Lung (tissue), 12 donors: Measurements from ENCODE around the gene CBX5. TPM values are rescaled to one million over a fixed set of nuclear protein-coding genes. Genes with fewer than 3 reads are reported as not detected.

Experiments
- ATAC-seq: fragments of 200-7000 bp; cut with Tn5 transposase; one replicate; pipeline ENCODE4 v1.9.1; 2020; ENCODE audit warnings: moderate number of reproducible peaks; ENCODE audit not compliant: insufficient read depth, low FRiP score
- DNase-seq, 3 donors: peaks; one replicate each; pipeline ENCODE4 v3.0.0-alpha.2; 2013 to 2017
- H3K27ac ChIP-seq, 2 donors: one replicate each; pipeline ENCODE4 v1.5.1; 2013; ENCODE audit warnings: mild to moderate bottlenecking in 2 of 2, moderate library complexity in 2 of 2, control low read depth in 1 of 2, inconsistent platforms in 1 of 2, low read depth in 1 of 2, low read length in 1 of 2
- H3K27me3 ChIP-seq, 3 donors: one replicate each; pipeline ENCODE4 v1.5.1; 2013; ENCODE audit warnings: low read length in 2 of 3; ENCODE audit not compliant: control insufficient read depth in 3 of 3, insufficient read depth in 3 of 3
- H3K36me3 ChIP-seq, 4 donors: one replicate each; pipeline ENCODE4 v1.5.1; 2013; ENCODE audit warnings: low read length in 4 of 4, mild to moderate bottlenecking in 1 of 4, moderate library complexity in 1 of 4; ENCODE audit not compliant: control insufficient read depth in 4 of 4, insufficient read depth in 4 of 4
- H3K4me1 ChIP-seq, 5 donors: one replicate each; pipeline ENCODE4 v1.5.1; 2013; ENCODE audit warnings: low read length in 5 of 5, mild to moderate bottlenecking in 2 of 5, moderate library complexity in 1 of 5; ENCODE audit not compliant: control insufficient read depth in 5 of 5, insufficient read depth in 5 of 5
- H3K4me3 ChIP-seq: one replicate; pipeline ENCODE4 v1.5.1; 2013; ENCODE audit warnings: mild to moderate bottlenecking, control low read depth, moderate library complexity
- H3K9ac ChIP-seq, 2 donors: one replicate each; pipeline ENCODE4 v1.5.1; 2013; ENCODE audit warnings: low read length in 2 of 2, control low read depth in 1 of 2; ENCODE audit not compliant: insufficient read depth in 1 of 2
- H3K9me3 ChIP-seq, 4 donors: one replicate each; pipeline ENCODE4 v1.5.1; 2013; ENCODE audit warnings: low read length in 3 of 4, mild to moderate bottlenecking in 1 of 4, moderate library complexity in 1 of 4; ENCODE audit not compliant: control insufficient read depth in 4 of 4, insufficient read depth in 3 of 4
- CTCF ChIP-seq: IDR thresholded peaks from 2 replicates; pipeline ENCODE4 v1.5.1; 2012; ENCODE audit warnings: mild to moderate bottlenecking; ENCODE audit errors: control extremely low read depth, extremely low read depth
- WGBS, 2 donors: extraction: QIAGEN DNeasy Blood & Tissue Kit; methylation state at CpG; one replicate each; pipeline ENCODE4 v1.1.7; 2013; 5-methylcytosine and 5-hydroxymethylcytosine counted together
- polyA plus RNA-seq, 2 donors: library from polyadenylated mRNA; stranded (reverse); fragments of 200-250 nt; gene quantifications; one replicate each; pipeline ENCODE4 v1.2.1, GENCODE V29; 2013
- total RNA-seq, 2 donors: library from RNA; depleted of rRNA in 1 of 2; stranded (reverse); fragments of >200 nt in 1 of 2; gene quantifications; one replicate each; pipeline ENCODE4 v1.2.1, GENCODE V29; 2014 to 2021
- donor health status: control.
- donor health status: control.
- donor health status: Bipolar disorder and iron deficiency.
- donor health status: healthy.
- donor health status: DM: yes; HTN: yes; CAD: no.

CBX5 gene
- total and polyA plus RNA-seq, 4 donors = 8.3 to 78.3 (median 30.3) TPM

GRCh38 chr12:54249489-54249888 lies 30.4 kb downstream of the CBX5 start:
- peaks cover 5 to 20% (median 16%) of the 10 kb centered on the region in 4 donors for H3K36me3 ChIP-seq

GRCh38 chr12:54246011-54246641 lies 33.8 kb downstream of the CBX5 start:
- Histone ChIP-seq H3K9ac (no peak overlapping the region), H3K36me3 (peaks cover 17 to 30% (median 20%) of the 10 kb centered on the region in 4 donors), H3K4me3 (no peak overlapping the region), H3K9me3 (no peaks in the 10 kb centered on the region), H3K27me3 (no peaks in the 10 kb centered on the region), H3K4me1 (peaks cover 0 to 12% (median 4%) of the 10 kb centered on the region in 5 donors), H3K27ac (peak overlapping the region in 1 of 2 donors; percentile 74)
- TF ChIP-seq CTCF = no peak
- ATAC-seq (no peak), DNase-seq (peak in 1 of 3 donors; percentile 20)
- 90 to 92% methylated on average over 6 of the region's 6 CpGs for WGBS, 2 donors

More at GRCh38 chr12:54249489-54249888, 30.4 kb downstream of the CBX5 start:
- no peaks in the 10 kb centered on the region for H3K9me3 ChIP-seq
- TF ChIP-seq CTCF = no peak
- no peaks in the 10 kb centered on the region for H3K27me3 ChIP-seq
- H3K27ac ChIP-seq = no peak overlapping the region
- 97 to 98% methylated on average over 5 of the region's 5 CpGs for WGBS, 2 donors
- H3K4me3 ChIP-seq = no peak overlapping the region
- ATAC-seq = no peak
- no peak for DNase-seq
- H3K9ac ChIP-seq = no peak overlapping the region
- H3K4me1 ChIP-seq = peaks cover 0 to 12% (median 4%) of the 10 kb centered on the region in 5 donors

GRCh38 chr12:54240971-54241588 lies 38.8 kb downstream of the CBX5 start:
- Histone ChIP-seq H3K4me3 (no peak overlapping the region), H3K9me3 (no peaks in the 10 kb centered on the region), H3K36me3 (peaks cover 15 to 57% (median 33%) of the 10 kb centered on the region in 4 donors), H3K27me3 (no peaks in the 10 kb centered on the region), H3K9ac (no peak overlapping the region), H3K27ac (no peak overlapping the region), H3K4me1 (peaks cover 0 to 3% (median 0%) of the 10 kb centered on the region in 5 donors)
- 94 to 95% methylated on average over 2 of the region's 2 CpGs for WGBS, 2 donors
- no peak for ATAC-seq
- DNase-seq = no peak
- no peak for TF ChIP-seq CTCF
